Suppressor macrophage treated with lipopolysaccharide for 4 hours (primary cell): ENCODE measurements around the gene NSDHL.

Source experiments
- DNase-seq: peaks from one replicate; pipeline ENCODE4 v3.0.0-alpha.2; 2020

NSDHL gene

DNA sequence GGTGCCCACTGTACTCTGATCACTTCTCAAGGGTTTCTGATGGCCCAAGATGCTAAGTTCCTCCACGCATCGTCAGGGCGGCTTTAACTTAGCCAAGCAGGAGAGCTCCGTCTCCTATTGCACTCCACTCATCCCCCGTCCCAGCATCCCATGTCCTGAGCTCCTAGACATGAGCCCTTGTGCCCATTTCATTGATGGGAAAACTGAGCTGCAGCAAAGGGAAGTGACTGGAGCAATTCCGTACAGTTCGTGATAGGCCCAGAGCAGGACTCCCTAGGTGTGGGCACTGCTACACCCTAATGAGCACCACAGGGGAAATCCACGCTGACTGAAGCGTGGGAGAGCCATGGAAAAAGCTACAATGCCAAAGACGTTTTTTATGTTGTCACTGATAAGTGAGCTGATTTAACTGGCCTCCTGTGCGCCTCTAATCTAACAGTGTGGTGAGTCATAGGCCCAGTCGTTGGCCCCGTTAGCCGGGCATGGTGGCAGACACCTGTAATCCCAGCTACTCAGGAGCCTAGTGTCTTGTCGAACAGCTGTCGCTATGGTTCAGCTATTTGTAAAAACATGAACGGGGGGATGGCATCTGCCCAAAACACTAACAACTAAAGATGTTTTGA lies 14.9 kb downstream of the NSDHL start:
- DNase-seq, result no peak

DNA sequence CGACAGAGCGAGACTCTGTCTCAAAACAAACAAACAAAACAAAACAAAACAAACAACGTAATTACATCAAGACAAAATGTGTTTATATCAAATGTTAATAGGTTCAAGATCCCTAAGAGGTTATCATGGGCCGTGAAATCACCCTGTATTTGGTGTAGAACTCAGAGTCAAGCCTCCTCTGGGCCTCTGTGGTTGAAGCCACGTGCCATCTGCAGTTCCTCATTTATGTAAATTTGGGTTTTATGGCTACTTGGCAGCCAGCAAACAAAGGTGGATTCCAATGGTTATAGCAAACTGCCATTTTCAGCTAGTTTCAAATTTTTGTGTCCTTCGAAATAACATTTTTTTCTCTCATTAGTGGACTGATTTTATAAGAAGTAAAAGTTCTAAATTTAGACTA lies 16.4 kb downstream of the NSDHL start:
- DNase-seq, result no peak

DNA sequence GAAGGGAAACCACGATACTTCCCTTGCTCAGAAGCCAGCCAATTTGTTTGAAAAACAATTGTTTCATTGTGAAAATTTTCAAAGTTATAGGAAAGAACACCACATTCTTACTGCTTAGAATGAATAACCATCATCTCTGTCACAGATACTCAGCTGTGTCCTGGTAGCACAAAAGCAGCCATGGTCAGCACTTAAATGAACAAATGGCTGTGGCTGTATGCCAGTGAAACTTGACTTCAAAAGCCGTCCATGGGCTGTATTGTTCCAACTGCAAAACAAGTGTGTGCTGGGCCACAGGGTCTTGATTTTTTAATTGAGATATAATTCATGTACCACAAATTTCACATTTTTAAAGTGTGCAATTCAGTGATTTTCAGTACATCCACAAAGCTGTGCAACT lies 19.6 kb downstream of the NSDHL start:
- DNase-seq, result no peak

DNA sequence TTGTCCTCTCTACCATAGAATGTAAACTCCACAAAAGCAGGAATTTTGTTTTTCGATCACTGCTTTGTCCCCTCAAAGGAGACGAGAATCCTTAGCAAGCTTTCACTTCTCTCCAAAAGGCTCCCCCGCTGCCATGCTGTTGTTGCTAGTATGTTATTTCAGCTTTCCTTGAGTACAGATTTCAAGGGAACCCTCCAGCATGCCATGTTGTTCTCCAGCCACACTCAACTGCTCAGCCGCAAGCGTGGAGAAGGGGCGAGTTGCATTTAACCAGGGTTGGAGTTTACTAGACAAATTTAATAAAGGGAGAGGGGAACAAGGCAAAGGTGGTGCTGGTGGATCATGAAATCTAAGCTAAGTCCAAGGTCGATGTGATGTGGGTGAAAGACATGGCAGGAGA lies 23.1 kb downstream of the NSDHL start:
- no peak for DNase-seq

DNA sequence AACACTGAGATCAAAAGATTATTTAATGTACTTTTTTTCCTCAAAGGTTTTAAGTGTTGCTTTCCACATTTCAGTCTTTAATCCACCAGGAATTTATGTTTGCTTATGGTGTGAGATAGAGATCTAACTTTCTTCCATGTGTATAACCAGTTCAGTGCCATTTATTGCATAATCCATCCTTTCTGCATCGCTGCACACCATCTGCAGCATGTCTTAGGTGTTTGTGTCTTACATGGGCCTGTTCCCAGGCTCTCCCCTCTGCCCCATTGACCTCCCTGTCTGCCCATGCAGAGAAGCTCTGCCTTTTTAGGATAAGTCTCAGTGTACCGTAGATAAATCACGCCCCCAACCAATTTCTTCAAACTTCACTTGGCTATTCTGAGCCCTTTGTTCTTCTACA lies 30.3 kb downstream of the NSDHL start:
- DNase-seq, result no peak

DNA sequence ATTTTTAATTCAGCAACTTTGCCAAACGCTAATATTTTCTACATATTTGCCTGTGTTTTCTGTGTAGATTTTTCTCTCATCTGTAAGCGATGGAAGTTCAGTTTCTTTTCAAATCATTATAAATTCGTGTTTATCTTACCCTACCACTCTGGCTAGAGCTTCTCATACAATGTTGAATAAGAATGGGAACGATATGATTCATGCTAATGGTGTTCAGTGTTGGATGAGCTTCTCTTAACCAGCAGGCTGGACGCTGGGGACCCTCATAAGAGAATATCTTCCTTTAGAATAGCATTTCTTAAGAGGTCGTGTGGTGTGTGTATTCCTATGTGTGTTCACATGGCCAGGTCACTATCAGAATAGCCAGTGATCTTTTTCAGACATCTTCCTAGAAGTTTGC lies 31.0 kb downstream of the NSDHL start:
- no peak for DNase-seq

DNA sequence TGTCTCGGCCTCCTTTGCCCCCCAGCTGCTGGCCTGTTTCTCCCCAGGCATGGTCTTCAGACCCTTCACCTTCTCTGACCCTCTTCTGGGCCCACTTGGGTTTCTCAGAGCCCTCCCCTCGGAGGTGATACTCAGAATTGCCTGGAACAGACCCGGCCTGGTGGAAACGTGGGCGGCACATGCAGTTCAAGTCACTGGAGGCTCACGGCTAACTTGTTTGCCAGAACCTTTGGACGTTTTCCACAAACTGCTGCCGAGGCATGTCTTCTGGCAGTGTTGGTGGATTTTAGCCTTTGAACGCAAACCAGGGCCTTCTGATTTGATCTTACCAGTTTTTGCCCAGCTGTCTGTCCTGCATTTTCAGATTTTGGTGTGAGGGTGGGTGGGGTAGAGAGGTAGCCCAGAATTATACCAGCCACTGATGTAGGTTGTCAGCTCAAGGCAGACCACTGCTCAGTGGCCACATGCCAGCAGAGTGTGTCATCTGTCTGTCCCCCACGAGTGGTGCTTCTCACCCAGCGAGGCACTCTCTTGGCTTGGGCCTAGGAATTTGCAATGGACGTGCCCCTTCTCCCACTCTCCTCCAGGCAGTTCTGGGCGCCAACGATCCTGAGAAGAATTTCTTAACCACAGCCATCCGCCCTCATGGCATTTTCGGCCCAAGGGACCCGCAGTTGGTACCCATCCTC lies 34.5 kb downstream of the NSDHL start:
- no peak for DNase-seq

DNA sequence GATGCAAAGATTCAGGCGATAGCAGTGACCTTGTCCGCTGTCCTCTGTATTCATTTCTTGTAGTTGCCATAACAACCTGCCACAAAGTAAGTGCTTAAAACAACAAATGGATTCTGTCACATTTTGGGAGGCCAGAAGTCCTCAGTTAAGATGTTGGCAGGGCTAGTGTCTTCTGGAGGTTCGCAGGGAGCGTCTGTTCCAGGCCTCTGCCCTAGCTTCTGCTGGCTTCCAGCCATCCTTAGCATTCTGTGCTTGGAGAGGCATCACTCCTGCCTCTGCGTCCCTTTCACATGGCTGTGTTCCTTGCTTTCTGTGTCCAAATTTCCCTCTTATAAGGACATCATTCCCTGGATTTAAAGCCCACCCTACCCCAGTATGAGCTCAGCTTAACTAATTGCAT lies 35.5 kb downstream of the NSDHL start:
- no peak for DNase-seq

DNA sequence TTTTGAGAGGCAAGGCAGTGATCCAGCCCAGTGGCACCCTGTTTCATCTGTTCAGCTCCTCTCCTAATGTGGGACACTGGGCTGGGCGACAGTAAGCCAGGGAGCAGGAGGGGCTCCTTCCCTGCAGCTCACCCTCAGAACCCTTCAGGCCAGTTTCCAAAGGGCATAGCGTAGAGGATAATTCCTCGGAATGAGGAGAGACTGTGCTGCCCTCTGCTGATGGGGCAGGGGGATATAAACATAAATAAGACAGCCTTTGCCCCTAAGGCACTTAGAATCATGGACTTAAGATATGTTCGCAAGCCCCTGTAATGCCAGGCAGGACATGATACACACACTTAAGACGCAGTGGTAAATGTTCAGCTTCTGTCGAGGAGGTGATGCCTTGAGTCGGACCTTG lies 39.1 kb downstream of the NSDHL start:
- DNase-seq, result no peak

DNA sequence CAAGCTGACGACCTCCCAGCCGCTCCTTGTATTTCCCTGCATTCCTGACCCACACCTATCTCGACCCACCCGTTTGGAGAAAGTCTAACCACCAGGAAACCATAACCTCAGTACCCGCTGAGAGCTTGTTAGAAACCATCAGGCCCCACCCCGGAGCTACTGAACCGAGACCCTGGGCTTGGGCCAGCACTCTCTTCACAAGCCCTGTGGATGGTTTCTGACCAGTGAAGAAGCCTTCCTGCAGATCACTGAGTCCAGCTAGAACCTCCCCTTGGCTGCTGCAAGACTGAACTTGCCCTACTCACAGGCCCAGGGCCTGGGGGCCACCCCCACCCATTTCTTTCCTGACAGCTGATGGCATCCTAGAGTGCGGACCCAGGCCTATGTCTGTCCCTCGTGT lies 40.4 kb downstream of the NSDHL start:
- DNase-seq, result no peak

DNA sequence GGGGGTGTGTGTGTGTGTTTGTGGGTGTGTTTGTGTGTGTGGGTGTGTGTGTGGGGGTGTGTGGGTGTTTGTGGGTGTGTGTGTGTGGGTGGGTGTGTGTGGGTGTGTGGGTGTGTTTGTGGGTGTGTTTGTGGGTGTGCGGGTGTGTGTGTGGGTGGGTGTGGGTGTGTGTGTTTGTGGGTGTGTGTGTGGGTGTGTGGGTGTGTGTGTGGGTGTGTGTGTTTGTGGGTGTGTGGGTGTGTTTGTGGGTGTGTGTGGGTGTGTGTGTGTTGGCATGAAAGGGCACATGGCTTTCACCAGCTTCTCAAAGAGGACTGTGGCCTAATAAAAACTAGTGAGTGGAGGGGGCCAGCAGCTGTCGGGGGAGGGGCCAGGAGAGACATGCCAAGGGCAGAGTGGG lies 41.7 kb downstream of the NSDHL start:
- DNase-seq, result no peak

DNA sequence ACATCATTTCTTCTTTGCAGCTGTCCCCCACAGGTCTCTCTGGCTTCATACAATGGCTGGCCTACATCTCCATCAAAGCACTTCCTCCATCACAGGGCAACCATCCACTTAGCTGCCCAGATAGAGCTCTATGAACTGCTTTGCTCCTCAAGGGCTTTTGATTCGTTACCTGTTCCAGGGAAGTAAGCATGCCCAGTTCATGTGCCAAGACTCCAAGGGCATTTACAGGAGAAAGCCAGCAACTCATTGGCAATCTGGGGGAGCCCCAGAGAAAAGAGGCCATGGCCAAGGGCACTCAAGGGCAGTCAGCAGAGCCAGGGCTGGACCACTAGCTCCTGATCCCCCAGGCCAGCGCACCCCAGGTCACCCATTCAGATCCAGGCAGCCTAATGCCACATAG lies 42.5 kb downstream of the NSDHL start:
- no peak for DNase-seq

DNA sequence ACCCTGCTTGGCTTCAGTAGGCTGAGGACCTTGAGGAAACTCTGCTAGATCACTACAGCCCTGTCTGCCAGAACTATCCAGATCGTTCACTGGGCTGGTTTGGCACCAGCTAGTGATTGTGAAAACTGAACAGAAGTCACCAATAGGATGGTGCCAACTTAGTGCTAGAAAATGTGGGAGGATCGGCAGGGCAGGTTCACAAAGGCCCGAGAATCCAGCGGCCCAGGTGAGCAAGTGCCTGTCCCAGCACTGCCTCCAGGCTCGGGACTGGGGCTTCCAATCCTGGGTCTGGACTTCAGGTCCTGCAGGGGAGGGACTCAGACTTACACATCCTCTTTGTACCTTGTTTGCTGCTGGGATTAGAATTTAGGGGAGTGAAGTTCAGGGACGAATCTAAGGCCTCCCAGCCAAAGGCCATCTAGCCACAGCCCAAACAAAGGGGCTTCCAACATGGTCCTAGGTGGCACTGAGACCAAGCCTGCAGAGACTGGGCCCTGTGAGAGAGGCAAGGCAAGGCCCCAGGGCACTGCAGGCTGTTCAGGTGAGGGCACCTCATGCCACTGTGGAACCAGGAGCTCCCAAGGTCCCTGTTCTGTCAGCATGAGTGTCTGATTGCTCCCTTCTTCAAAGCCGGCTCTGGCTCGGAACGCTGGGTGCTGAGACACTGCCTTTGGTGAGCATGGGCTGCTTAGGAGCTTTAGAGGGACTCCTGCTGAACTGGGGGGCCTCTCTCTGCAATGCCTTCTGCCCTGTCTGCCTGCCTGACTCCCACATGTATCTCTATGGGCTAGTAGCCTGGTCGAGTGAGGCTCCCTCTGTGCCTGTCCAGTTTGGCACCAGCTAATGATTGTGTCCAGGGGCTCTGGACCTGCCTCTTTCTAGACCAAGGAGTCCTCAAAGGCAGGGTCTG lies 46.3 kb downstream of the NSDHL start:
- DNase-seq, result no peak

DNA sequence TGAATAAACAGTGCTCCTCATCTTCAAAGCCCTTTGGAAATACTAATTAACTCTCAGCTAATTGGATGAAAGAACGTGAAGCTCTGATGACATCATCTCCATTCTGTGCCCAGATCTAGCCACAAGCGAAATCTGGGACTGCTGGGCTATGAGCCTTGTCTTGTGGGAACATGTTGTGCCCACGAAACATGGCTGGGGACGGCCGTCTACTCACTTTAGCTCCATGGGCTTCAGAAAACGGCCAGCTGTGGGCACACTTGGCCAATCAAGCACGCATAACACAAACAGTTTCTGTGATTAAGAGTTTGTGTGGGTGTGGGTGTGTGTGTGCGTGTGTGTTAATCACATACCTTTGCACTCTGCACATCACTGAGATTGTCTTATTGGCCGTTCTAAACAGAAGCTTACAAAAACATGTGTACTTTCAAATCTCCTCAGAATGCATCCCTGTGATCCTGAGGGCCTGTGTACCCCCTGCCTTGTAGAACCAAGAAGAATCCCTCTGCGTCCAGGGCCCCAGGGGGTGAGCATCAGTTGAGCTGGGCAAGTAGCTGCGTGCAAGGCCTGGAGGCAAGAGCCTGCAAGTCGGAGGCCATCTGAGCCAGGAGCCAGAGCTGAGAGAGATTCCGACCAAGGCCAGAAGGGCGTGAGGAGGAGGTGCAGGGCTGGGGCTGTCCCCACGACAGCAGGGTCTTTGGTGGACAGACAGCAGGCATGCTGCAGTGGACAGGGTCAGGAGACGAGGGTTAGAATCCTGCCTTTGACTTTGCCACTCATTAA lies 48.3 kb downstream of the NSDHL start:
- DNase-seq, result no peak

DNA sequence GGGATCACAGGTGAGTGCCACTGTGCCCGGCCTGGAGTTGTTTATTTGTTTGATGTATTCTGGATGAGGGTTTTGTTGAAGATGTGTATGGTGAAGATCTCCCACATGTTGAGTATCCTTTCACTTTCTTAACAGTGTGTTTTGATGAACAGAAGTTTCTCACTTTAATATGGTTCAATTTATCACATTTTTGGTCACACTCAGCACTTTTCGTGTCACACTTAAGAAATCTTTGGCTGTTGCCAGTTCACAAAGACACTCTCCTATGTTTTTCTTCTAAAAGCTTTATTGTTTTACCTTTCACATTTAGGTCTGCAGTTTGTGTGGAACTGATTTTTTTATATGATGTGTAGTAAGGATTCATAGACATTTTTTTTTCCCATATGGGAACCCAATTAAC lies 50.4 kb downstream of the NSDHL start:
- no peak for DNase-seq

DNA sequence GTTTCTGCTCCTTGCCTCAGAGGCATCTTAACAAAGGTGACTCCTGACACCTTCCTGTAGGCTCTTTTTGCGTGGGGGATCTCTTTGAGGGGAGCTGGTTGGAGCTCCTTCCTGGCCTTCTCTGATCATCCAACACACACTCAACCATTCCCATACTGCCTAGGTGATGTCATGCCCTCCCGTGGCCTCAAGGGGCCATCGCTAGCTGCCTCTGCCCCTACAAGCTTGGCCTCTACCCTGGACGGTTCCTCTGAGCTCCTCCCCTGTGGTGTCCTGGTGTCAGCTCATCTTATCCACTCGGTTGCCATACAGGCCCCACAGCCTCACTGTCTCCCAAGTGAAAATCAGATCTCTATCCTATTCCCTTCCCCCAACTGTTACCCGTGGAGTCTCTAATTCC lies 53.3 kb downstream of the NSDHL start:
- DNase-seq, result no peak

DNA sequence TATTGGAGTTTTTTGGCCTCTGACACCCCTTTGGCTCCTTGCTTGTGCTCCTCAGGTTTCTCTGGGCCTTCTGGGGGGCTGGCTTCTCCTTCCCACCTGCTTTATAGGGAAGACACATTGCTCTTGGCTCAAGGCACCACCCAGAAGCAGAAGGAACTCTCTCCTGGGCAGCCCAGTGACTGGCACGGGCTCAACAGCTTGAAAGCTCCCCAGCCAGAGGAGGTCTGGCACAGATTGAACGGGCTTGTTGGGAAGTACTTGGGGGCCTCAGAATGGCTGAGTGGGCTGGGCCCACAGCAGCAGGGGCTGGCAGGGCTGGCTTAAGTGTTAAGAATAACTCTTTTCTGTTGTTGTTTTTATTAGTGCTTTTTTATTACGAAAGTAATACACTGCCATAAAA lies 55.9 kb downstream of the NSDHL start:
- DNase-seq, result no peak

DNA sequence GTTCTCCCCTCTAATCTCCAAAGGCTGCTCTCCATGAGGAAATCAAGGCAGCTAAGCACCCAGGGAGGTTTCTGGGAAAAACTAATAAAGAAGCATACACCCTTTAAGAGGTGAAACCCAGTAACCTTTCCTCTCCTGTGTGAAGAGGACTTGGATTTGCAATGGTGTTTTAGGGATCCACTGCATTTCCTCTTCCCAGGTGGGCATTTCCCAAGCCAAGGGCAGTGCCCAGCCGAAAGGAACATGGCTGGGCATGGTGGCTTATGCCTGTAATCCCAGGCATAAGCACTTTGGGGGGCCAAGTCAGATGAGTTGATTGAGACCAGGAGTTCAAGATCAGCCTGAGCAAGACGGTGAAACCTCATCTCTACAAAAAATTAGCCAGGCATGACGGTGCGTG lies 61.6 kb downstream of the NSDHL start:
- DNase-seq, result no peak

DNA sequence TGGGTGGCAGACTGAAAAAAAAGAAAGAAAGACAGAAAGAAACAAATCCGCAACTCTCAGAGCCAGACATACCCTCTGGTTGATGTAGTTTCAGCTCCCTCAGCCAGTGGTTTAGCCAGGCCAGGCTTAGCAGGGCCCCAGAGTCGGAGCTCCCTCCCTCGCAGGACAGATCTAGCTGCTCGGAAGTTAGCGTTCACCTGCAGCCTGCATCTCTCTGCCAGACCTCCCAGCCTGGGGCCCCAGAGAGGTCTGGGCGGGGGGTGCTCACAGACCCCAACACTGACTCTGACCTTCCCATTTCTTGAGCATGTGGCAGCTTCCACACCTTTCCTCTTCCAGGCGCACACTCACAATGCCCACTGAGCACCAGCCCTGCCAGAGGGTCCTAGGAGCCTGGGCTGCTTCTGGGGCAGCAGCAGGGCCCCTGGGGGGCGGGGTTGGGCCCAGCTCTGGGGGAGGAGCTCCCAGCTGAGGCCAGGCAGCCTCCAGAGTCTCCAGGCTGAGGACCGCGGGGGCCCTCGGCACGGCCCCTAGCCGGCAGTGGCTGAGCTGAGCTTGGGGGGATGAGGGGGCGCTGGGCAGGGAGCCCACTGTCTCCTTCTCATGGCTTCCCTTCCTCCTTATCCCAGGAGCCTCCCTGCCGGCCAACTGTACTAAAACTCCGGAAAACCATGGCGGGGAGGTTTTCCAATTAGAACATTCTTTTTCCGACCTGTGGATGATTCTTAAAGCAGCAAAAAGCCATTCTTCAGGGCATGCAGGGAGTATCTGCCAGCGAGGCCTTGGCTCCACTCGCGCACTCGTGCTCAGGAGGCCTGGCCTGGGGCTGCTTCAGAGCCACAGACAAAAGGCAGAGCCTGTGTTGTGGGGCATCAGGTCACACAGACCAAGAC lies 62.4 kb downstream of the NSDHL start:
- DNase-seq, result no peak

DNA sequence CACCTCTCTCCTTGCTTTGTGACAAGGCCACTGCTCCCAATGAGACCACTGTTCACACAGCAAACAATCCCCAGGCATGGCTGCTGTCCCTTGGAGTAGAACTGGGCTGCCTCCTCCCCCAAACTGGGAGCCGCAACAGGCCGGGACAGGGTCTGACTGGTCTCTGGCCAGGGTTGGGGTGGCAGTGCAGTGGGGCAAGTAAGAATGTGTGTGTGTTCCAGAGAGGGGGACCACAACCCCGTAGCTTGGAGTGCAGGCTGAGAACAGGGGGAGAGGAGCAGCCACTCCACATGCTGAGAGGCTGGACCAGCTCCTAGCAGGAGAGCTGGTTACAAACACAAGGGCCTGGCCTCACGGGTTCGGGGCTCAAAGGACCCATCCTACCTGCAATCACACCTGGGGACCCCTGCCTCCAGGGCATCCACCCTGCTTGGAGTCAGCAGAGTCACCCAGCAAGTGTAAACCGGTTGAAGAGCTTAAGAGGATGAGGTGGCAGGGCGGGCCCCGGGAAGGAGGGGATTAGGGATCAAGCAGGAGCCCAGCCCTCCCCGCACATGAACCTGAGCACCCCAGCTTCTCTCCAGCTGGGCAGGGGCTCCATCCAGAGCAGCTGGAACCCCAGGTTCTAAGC lies 63.2 kb downstream of the NSDHL start:
- no peak for DNase-seq

DNA sequence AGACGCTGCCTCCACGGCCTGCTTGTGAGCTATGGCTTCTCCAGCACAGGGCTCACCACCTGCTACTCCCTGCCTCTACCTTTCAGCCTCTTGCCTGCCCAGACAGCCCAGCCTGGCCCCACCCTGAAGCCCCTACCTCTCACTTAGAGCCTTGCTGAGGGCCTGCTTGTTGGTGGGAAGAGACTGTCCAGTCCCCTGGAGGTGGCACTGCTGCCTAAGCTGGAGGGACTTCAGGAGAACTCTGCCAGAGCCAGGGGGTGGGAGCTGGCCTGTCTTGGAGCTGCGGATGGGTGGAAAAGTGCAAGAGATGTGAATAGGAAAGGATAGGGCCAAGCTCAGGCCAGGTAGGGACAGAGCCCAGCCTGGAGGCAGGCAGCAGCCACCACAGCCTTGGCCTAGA lies 64.3 kb downstream of the NSDHL start:
- no peak for DNase-seq
